Mucosa of rectum (tissue), 2 donors: ENCODE data around the gene ARMH4.

Source experiments
- H3K27ac ChIP-seq, 2 donors: one replicate each; pipeline ENCODE4 v1.7.0; 2013; ENCODE audit warnings: inconsistent platforms in 2 of 2, low read depth in 2 of 2, low read length in 2 of 2
- H3K27me3 ChIP-seq, 2 donors: one replicate each; pipeline ENCODE4 v1.7.0; 2013; ENCODE audit warnings: low read length in 2 of 2; ENCODE audit not compliant: control insufficient read depth in 2 of 2, insufficient read depth in 2 of 2
- H3K36me3 ChIP-seq, 2 donors: one replicate each; pipeline ENCODE4 v1.7.0; 2013; ENCODE audit warnings: low read length in 2 of 2; ENCODE audit not compliant: control insufficient read depth in 2 of 2, insufficient read depth in 2 of 2
- H3K4me1 ChIP-seq, 2 donors: one replicate each; pipeline ENCODE4 v1.7.0; 2013; ENCODE audit warnings: low read length in 2 of 2, mild to moderate bottlenecking in 1 of 2; ENCODE audit not compliant: control insufficient read depth in 2 of 2, insufficient read depth in 2 of 2
- H3K4me3 ChIP-seq, 2 donors: one replicate each; pipeline ENCODE4 v1.7.0; 2013; ENCODE audit warnings: low read length in 2 of 2
- H3K9ac ChIP-seq, 2 donors: one replicate each; pipeline ENCODE4 v1.7.0; 2013; ENCODE audit warnings: low read length in 2 of 2, low read depth in 1 of 2, mild to moderate bottlenecking in 1 of 2
- H3K9me3 ChIP-seq, 2 donors: one replicate each; pipeline ENCODE4 v1.7.0; 2013; ENCODE audit warnings: low read length in 2 of 2; ENCODE audit not compliant: control insufficient read depth in 2 of 2
- donor health status: healthy.
- donor health status: Normal muscosa, but diverticular disease.

ARMH4 gene

GRCh38 chr14:58104808-58105207 lies 47.2 kb downstream of the ARMH4 start:
- H3K27me3 ChIP-seq = no peaks in the 10 kb centered on the region
- H3K9ac ChIP-seq = no peak overlapping the region
- no peaks in the 10 kb centered on the region for H3K9me3 ChIP-seq
- no peaks in the 10 kb centered on the region for H3K36me3 ChIP-seq
- H3K27ac ChIP-seq = no peak overlapping the region
- no peak overlapping the region for H3K4me3 ChIP-seq
- no peaks in the 10 kb centered on the region for H3K4me1 ChIP-seq

- H3K4me3 ChIP-seq = no peak overlapping the region
- no peak overlapping the region for H3K9ac ChIP-seq
- no peak overlapping the region for H3K27ac ChIP-seq
- no peaks in the 10 kb centered on the region for H3K4me1 ChIP-seq
- no peaks in the 10 kb centered on the region for H3K27me3 ChIP-seq
- no peaks in the 10 kb centered on the region for H3K9me3 ChIP-seq
- H3K36me3 ChIP-seq = no peaks in the 10 kb centered on the region
Measured at GRCh38 chr14:58100735-58101368, 51.2 kb downstream of the ARMH4 start.

- no peak overlapping the region for H3K27ac ChIP-seq
- no peaks in the 10 kb centered on the region for H3K36me3 ChIP-seq
Measured at GRCh38 chr14:58099682-58100081, 52.3 kb downstream of the ARMH4 start.

GRCh38 chr14:58098507-58098906 lies 53.5 kb downstream of the ARMH4 start:
- Histone ChIP-seq H3K4me1 (no peaks in the 10 kb centered on the region), H3K27me3 (no peaks in the 10 kb centered on the region), H3K27ac (no peak overlapping the region), H3K9ac (no peak overlapping the region), H3K36me3 (no peaks in the 10 kb centered on the region), H3K4me3 (no peak overlapping the region), H3K9me3 (no peaks in the 10 kb centered on the region)

More at GRCh38 chr14:58099682-58100081, 52.3 kb downstream of the ARMH4 start:
- Histone ChIP-seq H3K9me3 (no peaks in the 10 kb centered on the region), H3K4me3 (no peak overlapping the region), H3K4me1 (no peaks in the 10 kb centered on the region), H3K9ac (no peak overlapping the region), H3K27me3 (no peaks in the 10 kb centered on the region)

GRCh38 chr14:58096731-58097130 lies 55.3 kb downstream of the ARMH4 start:
- Histone ChIP-seq H3K27me3 (no peaks in the 10 kb centered on the region), H3K36me3 (no peaks in the 10 kb centered on the region), H3K4me1 (no peaks in the 10 kb centered on the region), H3K9me3 (no peaks in the 10 kb centered on the region), H3K27ac (no peak overlapping the region), H3K4me3 (no peak overlapping the region), H3K9ac (no peak overlapping the region)

- H3K27ac ChIP-seq = no peak overlapping the region
- H3K9ac ChIP-seq = no peak overlapping the region
- H3K9me3 ChIP-seq = no peaks in the 10 kb centered on the region
Measured at GRCh38 chr14:58091883-58092630, 60.0 kb downstream of the ARMH4 start.

GRCh38 chr14:58089612-58090011 lies 62.4 kb downstream of the ARMH4 start:
- Histone ChIP-seq H3K9me3 (no peaks in the 10 kb centered on the region), H3K27me3 (no peaks in the 10 kb centered on the region), H3K27ac (no peak overlapping the region), H3K36me3 (no peaks in the 10 kb centered on the region), H3K4me3 (no peak overlapping the region), H3K4me1 (no peaks in the 10 kb centered on the region), H3K9ac (no peak overlapping the region)

More at GRCh38 chr14:58091883-58092630, 60.0 kb downstream of the ARMH4 start:
- Histone ChIP-seq H3K36me3 (no peaks in the 10 kb centered on the region), H3K27me3 (no peaks in the 10 kb centered on the region), H3K4me1 (no peaks in the 10 kb centered on the region), H3K4me3 (no peak overlapping the region)

GRCh38 chr14:58088961-58089360 lies 63.1 kb downstream of the ARMH4 start:
- Histone ChIP-seq H3K9ac (no peak overlapping the region), H3K36me3 (no peaks in the 10 kb centered on the region), H3K9me3 (no peaks in the 10 kb centered on the region), H3K4me3 (no peak overlapping the region), H3K27ac (no peak overlapping the region), H3K4me1 (no peaks in the 10 kb centered on the region), H3K27me3 (no peaks in the 10 kb centered on the region)

- no peaks in the 10 kb centered on the region for H3K4me1 ChIP-seq
Measured at GRCh38 chr14:58085877-58086276, 66.1 kb downstream of the ARMH4 start.

GRCh38 chr14:58082491-58083098 lies 69.4 kb downstream of the ARMH4 start:
- H3K4me1 ChIP-seq = no peaks in the 10 kb centered on the region
- no peaks in the 10 kb centered on the region for H3K36me3 ChIP-seq
- H3K27ac ChIP-seq = no peak overlapping the region
- no peak overlapping the region for H3K9ac ChIP-seq
- H3K9me3 ChIP-seq = no peaks in the 10 kb centered on the region
- H3K4me3 ChIP-seq = no peak overlapping the region
- no peaks in the 10 kb centered on the region for H3K27me3 ChIP-seq

More at GRCh38 chr14:58085877-58086276, 66.1 kb downstream of the ARMH4 start:
- Histone ChIP-seq H3K36me3 (no peaks in the 10 kb centered on the region), H3K27ac (no peak overlapping the region), H3K9me3 (no peaks in the 10 kb centered on the region), H3K27me3 (no peaks in the 10 kb centered on the region), H3K4me3 (no peak overlapping the region), H3K9ac (no peak overlapping the region)
